ENCODE data around the gene PAWR. TPM values are rescaled to one million over a fixed set of nuclear protein-coding genes. Genes with fewer than 3 reads are reported as not detected.

Gene PAWR
- 11.3 and 22.6 TPM in 2 replicates for total RNA-seq (2014; rRNA removed; shearing (Covaris generic))
- 13.0 and 17.8 TPM in 2 replicates for polyA plus RNA-seq (2015; cell fraction: cytosol; rRNA removed)
- polyA plus RNA-seq (2015; cell fraction: nucleus; rRNA removed) = 10.2 and 43.3 TPM in 2 replicates

- peak; percentile 67 for DNase-seq (ENCODE audit: low read depth, low spot score)
- in situ Hi-C loops (cut with HindIII; ENCODE audit: low pct_unique_long_range_greater_than_20kb, low sequenced_read_pairs) = no loop called here
Measured at GRCh38 chr12:79690638-79691510, at the start of gene PAWR. Gene PAWR, minus strand, starts transcription at chr12:79690964. Its CDS starts 720 bp downstream, at chr12:79690244.

GRCh38 chr12:79737875-79738718 lies 47.3 kb upstream of the PAWR start:
- in situ Hi-C loops (cut with HindIII; ENCODE audit: low pct_unique_long_range_greater_than_20kb, low sequenced_read_pairs) = no loop called here

GRCh38 chr12:79732638-79733037 lies 41.9 kb upstream of the PAWR start:
- in situ Hi-C loops (cut with HindIII; ENCODE audit: low pct_unique_long_range_greater_than_20kb, low sequenced_read_pairs) = no loop called here
- DNase-seq (ENCODE audit: low read depth, low spot score) = no peak

More at GRCh38 chr12:79737875-79738718, 47.3 kb upstream of the PAWR start:
- DNase-seq (ENCODE audit: low read depth, low spot score) = peak; percentile 75

GRCh38 chr12:79725987-79726386 lies 35.2 kb upstream of the PAWR start:
- peak; percentile 50 for DNase-seq (ENCODE audit: low read depth, low spot score)
- in situ Hi-C loops (cut with HindIII; ENCODE audit: low pct_unique_long_range_greater_than_20kb, low sequenced_read_pairs) = no loop called here

- in situ Hi-C loops (cut with HindIII; ENCODE audit: low pct_unique_long_range_greater_than_20kb, low sequenced_read_pairs) = no loop called here
- DNase-seq (ENCODE audit: low read depth, low spot score) = no peak
Measured at GRCh38 chr12:79717006-79717405, 26.2 kb upstream of the PAWR start.

GRCh38 chr12:79715308-79715707 lies 24.5 kb upstream of the PAWR start:
- DNase-seq (ENCODE audit: low read depth, low spot score) = no peak
- in situ Hi-C loops (cut with HindIII; ENCODE audit: low pct_unique_long_range_greater_than_20kb, low sequenced_read_pairs) = no loop called here

GRCh38 chr12:79710707-79711483 lies 20.1 kb upstream of the PAWR start:
- in situ Hi-C loops (cut with HindIII; ENCODE audit: low pct_unique_long_range_greater_than_20kb, low sequenced_read_pairs) = no loop called here
- no peak for DNase-seq (ENCODE audit: low read depth, low spot score)

GRCh38 chr12:79707830-79708229 lies 17.1 kb upstream of the PAWR start:
- no peak for DNase-seq (ENCODE audit: low read depth, low spot score)

GRCh38 chr12:79706676-79707075 lies 15.9 kb upstream of the PAWR start:
- in situ Hi-C loops (cut with HindIII; ENCODE audit: low pct_unique_long_range_greater_than_20kb, low sequenced_read_pairs) = no loop called here
- DNase-seq (ENCODE audit: low read depth, low spot score) = no peak

More at GRCh38 chr12:79707830-79708229, 17.1 kb upstream of the PAWR start:
- in situ Hi-C loops (cut with HindIII; ENCODE audit: low pct_unique_long_range_greater_than_20kb, low sequenced_read_pairs) = no loop called here

GRCh38 chr12:79706156-79706555 lies 15.4 kb upstream of the PAWR start:
- DNase-seq (ENCODE audit: low read depth, low spot score) = no peak
- in situ Hi-C loops (cut with HindIII; ENCODE audit: low pct_unique_long_range_greater_than_20kb, low sequenced_read_pairs) = no loop called here

- DNase-seq (ENCODE audit: low read depth, low spot score) = no peak
- in situ Hi-C loops (cut with HindIII; ENCODE audit: low pct_unique_long_range_greater_than_20kb, low sequenced_read_pairs) = no loop called here
Measured at GRCh38 chr12:79698966-79699365, 8.2 kb upstream of the PAWR start.

GRCh38 chr12:79696416-79696815 lies 5.7 kb upstream of the PAWR start:
- no peak for DNase-seq (ENCODE audit: low read depth, low spot score)
- in situ Hi-C loops (cut with HindIII; ENCODE audit: low pct_unique_long_range_greater_than_20kb, low sequenced_read_pairs) = no loop called here

GRCh38 chr12:79692860-79693577 lies 2.3 kb upstream of the PAWR start:
- no peak for DNase-seq (ENCODE audit: low read depth, low spot score)
- in situ Hi-C loops (cut with HindIII; ENCODE audit: low pct_unique_long_range_greater_than_20kb, low sequenced_read_pairs) = no loop called here

- in situ Hi-C loops (cut with HindIII; ENCODE audit: low pct_unique_long_range_greater_than_20kb, low sequenced_read_pairs) = no loop called here
- no peak for DNase-seq (ENCODE audit: low read depth, low spot score)
Measured at GRCh38 chr12:79691511-79692248, 916 bp upstream of the PAWR start.

- in situ Hi-C loops (cut with HindIII; ENCODE audit: low pct_unique_long_range_greater_than_20kb, low sequenced_read_pairs) = no loop called here
- DNase-seq (ENCODE audit: low read depth, low spot score) = peak; percentile 33
Measured at GRCh38 chr12:79690142-79690637, 574 bp downstream of the PAWR start.

- DNase-seq (ENCODE audit: low read depth, low spot score) = peak; percentile 44
Measured at GRCh38 chr12:79689477-79690141, 1.2 kb downstream of the PAWR start.

More at GRCh38 chr12:79689477-79690141, 1.2 kb downstream of the PAWR start:
- in situ Hi-C loops (cut with HindIII; ENCODE audit: low pct_unique_long_range_greater_than_20kb, low sequenced_read_pairs) = no loop called here

All from SK-MEL-5 (cell line).